ENCODE data around the gene TLE5. TPM values are rescaled to one million over a fixed set of nuclear protein-coding genes. Genes with fewer than 3 reads are reported as not detected.

The TLE5 gene
- total RNA-seq, 1 donor from 2014 or later: 413 TPM

DNA sequence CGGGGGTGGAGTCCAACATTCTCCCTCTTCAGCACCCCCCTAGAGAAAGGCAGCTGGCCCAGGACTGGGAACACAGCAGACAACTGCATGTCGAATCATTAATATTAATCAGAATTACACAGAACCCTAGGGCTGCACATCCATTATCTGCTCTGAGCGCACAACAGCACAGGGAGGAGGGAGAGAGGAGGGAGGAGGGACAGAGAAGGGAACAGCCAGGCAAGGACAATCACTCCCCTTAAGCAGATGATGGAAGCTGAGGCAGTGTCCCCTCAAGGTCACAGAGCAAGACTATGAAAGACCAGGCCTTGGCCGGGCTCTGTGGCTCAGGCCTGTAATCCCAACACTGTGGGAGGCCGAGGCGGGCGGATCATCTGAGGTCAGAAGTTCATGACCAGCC, 59.2 kb downstream of the TLE5 start:
- Histone ChIP-seq H3K27ac (no peak overlapping the region), H3K9me3 (no peaks in the 10 kb centered on the region), H3K4me1 (no peaks in the 10 kb centered on the region), H3K27me3 (ENCODE audit: low read depth) (no peaks in the 10 kb centered on the region), H3K4me3 (no peak overlapping the region), H3K36me3 (peaks cover 60% of the 10 kb centered on the region)
- DNase-seq (no peak), ATAC-seq (no peak)
- TF ChIP-seq, protein P1, sequence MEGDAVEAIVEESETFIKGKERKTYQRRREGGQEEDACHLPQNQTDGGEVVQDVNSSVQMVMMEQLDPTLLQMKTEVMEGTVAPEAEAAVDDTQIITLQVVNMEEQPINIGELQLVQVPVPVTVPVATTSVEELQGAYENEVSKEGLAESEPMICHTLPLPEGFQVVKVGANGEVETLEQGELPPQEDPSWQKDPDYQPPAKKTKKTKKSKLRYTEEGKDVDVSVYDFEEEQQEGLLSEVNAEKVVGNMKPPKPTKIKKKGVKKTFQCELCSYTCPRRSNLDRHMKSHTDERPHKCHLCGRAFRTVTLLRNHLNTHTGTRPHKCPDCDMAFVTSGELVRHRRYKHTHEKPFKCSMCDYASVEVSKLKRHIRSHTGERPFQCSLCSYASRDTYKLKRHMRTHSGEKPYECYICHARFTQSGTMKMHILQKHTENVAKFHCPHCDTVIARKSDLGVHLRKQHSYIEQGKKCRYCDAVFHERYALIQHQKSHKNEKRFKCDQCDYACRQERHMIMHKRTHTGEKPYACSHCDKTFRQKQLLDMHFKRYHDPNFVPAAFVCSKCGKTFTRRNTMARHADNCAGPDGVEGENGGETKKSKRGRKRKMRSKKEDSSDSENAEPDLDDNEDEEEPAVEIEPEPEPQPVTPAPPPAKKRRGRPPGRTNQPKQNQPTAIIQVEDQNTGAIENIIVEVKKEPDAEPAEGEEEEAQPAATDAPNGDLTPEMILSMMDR (IDR thresholded peaks at IDR 0.05): no peak
- intact Hi-C loops (cut with DNase I): no loop called here

Other genes starting within 250 kb of the TLE5 start
- gene ZNF554, start 242.6 kb downstream of the TLE5 start, total RNA-seq: 4.2 TPM
- gene ZNF555, start 221.0 kb downstream of the TLE5 start, total RNA-seq: 7.7 TPM
- not detected for gene ZNF556, start 195.2 kb downstream of the TLE5 start, total RNA-seq
- gene ZNF57, start 161.6 kb downstream of the TLE5 start, total RNA-seq: 5.1 TPM
- gene ZNF77, start 117.5 kb downstream of the TLE5 start, total RNA-seq: 5.3 TPM
- 4.2 TPM for gene TLE6, start 84.9 kb downstream of the TLE5 start, total RNA-seq
- 42.7 TPM for gene TLE2, start 33.2 kb downstream of the TLE5 start, total RNA-seq
- gene GNA11, start 31.9 kb upstream of the TLE5 start, total RNA-seq: 60.6 TPM
- 24.2 TPM for gene GNA15, start 73.5 kb upstream of the TLE5 start, total RNA-seq
- gene S1PR4, start 116.3 kb upstream of the TLE5 start, total RNA-seq: 35.7 TPM
- gene NCLN, start 123.4 kb upstream of the TLE5 start, total RNA-seq: 68.8 TPM
- not detected for gene CELF5, start 162.2 kb upstream of the TLE5 start, total RNA-seq